HL-60 (cell line): ENCODE results near the gene RHBDD1.

Experiments
- GABPA ChIP-seq: IDR thresholded peaks from 2 replicates; pipeline ENCODE4 v1.6.1; 2012; ENCODE audit warnings: low read depth
- POLR2AphosphoS5 ChIP-seq: IDR thresholded peaks from 2 replicates; pipeline ENCODE4 v1.6.1; 2012; ENCODE audit warnings: low read depth
- SPI1 ChIP-seq: IDR thresholded peaks from 2 replicates; pipeline ENCODE4 v1.6.1; 2012; ENCODE audit warnings: low read depth, mild to moderate bottlenecking, borderline replicate concordance
- TF ChIP-seq, protein P1 (sequence below): IDR thresholded peaks from one replicate; pipeline ENCODE4 v1.5.1; 2011; ENCODE audit warnings: low read length, control low read depth, inconsistent platforms; ENCODE audit not compliant: insufficient read depth
- TF ChIP-seq, protein P2 (sequence below): IDR thresholded peaks from 2 replicates; pipeline ENCODE4 v1.6.1; 2012; ENCODE audit warnings: low read depth; ENCODE audit not compliant: insufficient replicate concordance

DNA sequence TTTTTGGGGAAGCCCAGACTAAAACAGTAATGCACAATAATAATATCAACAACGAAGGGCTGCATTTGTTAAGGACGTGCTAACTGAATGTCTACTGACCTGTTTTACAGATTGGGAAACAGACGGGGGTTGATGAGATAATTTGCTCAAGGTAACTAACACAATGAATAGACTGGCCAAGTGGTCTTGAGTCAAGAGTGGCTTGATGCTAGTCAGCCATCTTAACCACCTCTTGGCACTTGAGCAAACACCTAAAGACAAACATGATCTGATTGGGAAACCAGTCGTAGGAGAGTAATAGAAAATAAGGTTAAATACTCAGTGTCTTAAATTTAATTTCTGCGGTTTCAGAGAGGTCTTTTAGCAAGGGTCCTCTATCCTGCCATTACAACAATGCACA lies 14.2 kb downstream of the RHBDD1 start:
- TF ChIP-seq, protein P1, sequence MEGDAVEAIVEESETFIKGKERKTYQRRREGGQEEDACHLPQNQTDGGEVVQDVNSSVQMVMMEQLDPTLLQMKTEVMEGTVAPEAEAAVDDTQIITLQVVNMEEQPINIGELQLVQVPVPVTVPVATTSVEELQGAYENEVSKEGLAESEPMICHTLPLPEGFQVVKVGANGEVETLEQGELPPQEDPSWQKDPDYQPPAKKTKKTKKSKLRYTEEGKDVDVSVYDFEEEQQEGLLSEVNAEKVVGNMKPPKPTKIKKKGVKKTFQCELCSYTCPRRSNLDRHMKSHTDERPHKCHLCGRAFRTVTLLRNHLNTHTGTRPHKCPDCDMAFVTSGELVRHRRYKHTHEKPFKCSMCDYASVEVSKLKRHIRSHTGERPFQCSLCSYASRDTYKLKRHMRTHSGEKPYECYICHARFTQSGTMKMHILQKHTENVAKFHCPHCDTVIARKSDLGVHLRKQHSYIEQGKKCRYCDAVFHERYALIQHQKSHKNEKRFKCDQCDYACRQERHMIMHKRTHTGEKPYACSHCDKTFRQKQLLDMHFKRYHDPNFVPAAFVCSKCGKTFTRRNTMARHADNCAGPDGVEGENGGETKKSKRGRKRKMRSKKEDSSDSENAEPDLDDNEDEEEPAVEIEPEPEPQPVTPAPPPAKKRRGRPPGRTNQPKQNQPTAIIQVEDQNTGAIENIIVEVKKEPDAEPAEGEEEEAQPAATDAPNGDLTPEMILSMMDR: no peak
- TF ChIP-seq POLR2AphosphoS5: no peak
- TF ChIP-seq GABPA: no peak
- TF ChIP-seq, protein P2, sequence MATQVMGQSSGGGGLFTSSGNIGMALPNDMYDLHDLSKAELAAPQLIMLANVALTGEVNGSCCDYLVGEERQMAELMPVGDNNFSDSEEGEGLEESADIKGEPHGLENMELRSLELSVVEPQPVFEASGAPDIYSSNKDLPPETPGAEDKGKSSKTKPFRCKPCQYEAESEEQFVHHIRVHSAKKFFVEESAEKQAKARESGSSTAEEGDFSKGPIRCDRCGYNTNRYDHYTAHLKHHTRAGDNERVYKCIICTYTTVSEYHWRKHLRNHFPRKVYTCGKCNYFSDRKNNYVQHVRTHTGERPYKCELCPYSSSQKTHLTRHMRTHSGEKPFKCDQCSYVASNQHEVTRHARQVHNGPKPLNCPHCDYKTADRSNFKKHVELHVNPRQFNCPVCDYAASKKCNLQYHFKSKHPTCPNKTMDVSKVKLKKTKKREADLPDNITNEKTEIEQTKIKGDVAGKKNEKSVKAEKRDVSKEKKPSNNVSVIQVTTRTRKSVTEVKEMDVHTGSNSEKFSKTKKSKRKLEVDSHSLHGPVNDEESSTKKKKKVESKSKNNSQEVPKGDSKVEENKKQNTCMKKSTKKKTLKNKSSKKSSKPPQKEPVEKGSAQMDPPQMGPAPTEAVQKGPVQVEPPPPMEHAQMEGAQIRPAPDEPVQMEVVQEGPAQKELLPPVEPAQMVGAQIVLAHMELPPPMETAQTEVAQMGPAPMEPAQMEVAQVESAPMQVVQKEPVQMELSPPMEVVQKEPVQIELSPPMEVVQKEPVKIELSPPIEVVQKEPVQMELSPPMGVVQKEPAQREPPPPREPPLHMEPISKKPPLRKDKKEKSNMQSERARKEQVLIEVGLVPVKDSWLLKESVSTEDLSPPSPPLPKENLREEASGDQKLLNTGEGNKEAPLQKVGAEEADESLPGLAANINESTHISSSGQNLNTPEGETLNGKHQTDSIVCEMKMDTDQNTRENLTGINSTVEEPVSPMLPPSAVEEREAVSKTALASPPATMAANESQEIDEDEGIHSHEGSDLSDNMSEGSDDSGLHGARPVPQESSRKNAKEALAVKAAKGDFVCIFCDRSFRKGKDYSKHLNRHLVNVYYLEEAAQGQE: no peak
- no peak for TF ChIP-seq SPI1
